ENCODE data around the gene ESYT2. TPM values are rescaled to one million over a fixed set of nuclear protein-coding genes. Genes with fewer than 3 reads are reported as not detected.

Gene ESYT2
- total and polyA plus RNA-seq, 2 of the 4 experiments (the other 2 are of a cell fraction), result 26.7 to 69.9 TPM

- dilution Hi-C loops (cut with HindIII; ENCODE audit: low sequenced_read_pairs, unreplicated experiment), result no loop called here
- ATAC-seq (ENCODE audit: low read depth), result no peak
Observed at GRCh38 chr7:158849442-158849767, 20.1 kb upstream of the ESYT2 start.

More at GRCh38 chr7:158849442-158849767, 20.1 kb upstream of the ESYT2 start:
- H2BK120ac ChIP-seq (ENCODE audit: low read depth, low read length), result no peak overlapping the region
- H3K4me1 ChIP-seq (ENCODE audit: control insufficient read depth, insufficient read depth, low read length), result no peaks in the 10 kb centered on the region
- ChIA-PET CTCF (no interaction called here), POLR2A (ENCODE audit: unreplicated experiment) (no interaction called here)
- no peak overlapping the region for H3K56ac ChIP-seq (ENCODE audit: extremely low read depth, insufficient read depth, low read length)
- no peak overlapping the region for H3K14ac ChIP-seq (replicated peaks; ENCODE audit: low read depth, low read length)
- no peak overlapping the region for H3K23ac ChIP-seq (ENCODE audit: low read depth, low read length)
- WGBS, 2 experiments (ENCODE audit: extremely low coverage in 2 of 2, insufficient read length in 1 of 2), result no CpG with 5 or more reads among the region's 5 CpGs
- no peak overlapping the region for H2AK5ac ChIP-seq (ENCODE audit: low read depth, low read length)
- no peaks in the 10 kb centered on the region for H4K20me1 ChIP-seq (ENCODE audit: insufficient read depth, low read length)
- H3K4ac ChIP-seq (ENCODE audit: low read depth, low read length), result no peak overlapping the region
- no peak overlapping the region for H3K4me3 ChIP-seq (ENCODE audit: insufficient read depth, low read depth, low read length)
- H3K9me1 ChIP-seq (ENCODE audit: insufficient read depth, low read length), result no peaks in the 10 kb centered on the region
- in situ Hi-C loops (cut with MboI; ENCODE audit: low sequenced_read_pairs), result no loop called here
- no peaks in the 10 kb centered on the region for H3K27me3 ChIP-seq (ENCODE audit: control insufficient read depth, insufficient read depth, low read length)
- no peak overlapping the region for H4K5ac ChIP-seq (ENCODE audit: low read depth, low read length)
- no peak overlapping the region for H2BK15ac ChIP-seq (ENCODE audit: low read depth, low read length)
- H3K36me3 ChIP-seq (ENCODE audit: control insufficient read depth, insufficient read depth, low read length), result no peaks in the 10 kb centered on the region
- no peak overlapping the region for H2AK9ac ChIP-seq (replicated peaks; ENCODE audit: low read depth, low read length, poor library complexity)
- DNase-seq, result no peak
- no peak overlapping the region for H2AFZ ChIP-seq (replicated peaks; ENCODE audit: low read length, poor library complexity)
- H3K27ac ChIP-seq (ENCODE audit: insufficient read depth, low read length), result no peak overlapping the region
- intact Hi-C loops (cut with micrococcal nuclease), result no loop called here
- no TSS peak for BruUV-seq (replicated peaks)
- no peak overlapping the region for H4K91ac ChIP-seq (ENCODE audit: insufficient read depth, low read depth, low read length)
- H3K18ac ChIP-seq (ENCODE audit: low read depth, low read length), result no peak overlapping the region
- H3K9me3 ChIP-seq (ENCODE audit: control insufficient read depth, insufficient read depth, low read length), result no peaks in the 10 kb centered on the region
- H2BK20ac ChIP-seq (ENCODE audit: low read depth, low read length), result no peak overlapping the region
- no peak overlapping the region for H3K4me2 ChIP-seq (ENCODE audit: low read depth, low read length)
- H3K9ac ChIP-seq (ENCODE audit: low read depth, low read length), result no peak overlapping the region
- H2BK5ac ChIP-seq (ENCODE audit: low read depth, low read length, poor library complexity, severe bottlenecking), result no peak overlapping the region
- no peak overlapping the region for H4K8ac ChIP-seq (ENCODE audit: low read depth in 2 of 2, low read length in 2 of 2)
- no peak for TF ChIP-seq RCOR1 (IDR thresholded peaks at IDR 0.05; ENCODE audit: insufficient replicate concordance, low read length)
- TF ChIP-seq NFE2L2 (IDR thresholded peaks at IDR 0.05; ENCODE audit: low read depth, low read length), result no peak
- TF ChIP-seq MAZ (IDR thresholded peaks at IDR 0.05; ENCODE audit: borderline replicate concordance, low read depth, low read length), result no peak
- no peak for TF ChIP-seq RAD21 (IDR thresholded peaks at IDR 0.05; ENCODE audit: low read length)
- TF ChIP-seq MAFK (IDR thresholded peaks at IDR 0.05; ENCODE audit: low read depth, low read length), result no peak
- TF ChIP-seq USF2 (IDR thresholded peaks at IDR 0.05; ENCODE audit: low read depth, low read length), result no peak
- no peak for TF ChIP-seq BHLHE40 (IDR thresholded peaks at IDR 0.05; ENCODE audit: low read depth, low read length)
- no peak for TF ChIP-seq CTCF (conservative IDR thresholded peaks at IDR 0.05; ENCODE audit: low read depth, low read length)
- TF ChIP-seq POLR2A (IDR thresholded peaks at IDR 0.05; ENCODE audit: low read depth, low read length), result no peak
- no peak for TF ChIP-seq MXI1 (IDR thresholded peaks at IDR 0.05; ENCODE audit: borderline replicate concordance, low read depth, low read length)
- no peak for TF ChIP-seq CEBPB (IDR thresholded peaks at IDR 0.05; ENCODE audit: low read depth, low read length)
- TF ChIP-seq RFX5 (IDR thresholded peaks at IDR 0.05; ENCODE audit: low read depth, low read length), result no peak
- TF ChIP-seq FOS (IDR thresholded peaks at IDR 0.05; ENCODE audit: low read depth, low read length), result no peak
- TF ChIP-seq ELK1 (IDR thresholded peaks at IDR 0.05; ENCODE audit: borderline replicate concordance, low read depth, low read length), result no peak
- no peak for TF ChIP-seq SMC3 (IDR thresholded peaks at IDR 0.05; ENCODE audit: low read depth, low read length)
- TF ChIP-seq CHD1 (IDR thresholded peaks at IDR 0.05; ENCODE audit: low read depth, low read length), result no peak
- no peaks in the 10 kb centered on the region for H3K79me1 ChIP-seq (ENCODE audit: low read depth in 1 of 2, low read length in 2 of 2)
